Keratinocyte (primary cell): ENCODE data around the gene MRPL48. TPM values are rescaled to one million over a fixed set of nuclear protein-coding genes. Genes with fewer than 3 reads are reported as not detected.

Source experiments
- DNase-seq: peaks from one replicate; pipeline ENCODE4 v3.0.0-alpha.2; 2011; ENCODE audit warnings: low read depth, missing footprints, low spot score
- FAIRE-seq: peaks from 2 replicates; lab custom pipeline; 2011; peaks lifted over from hg19 to GRCh38; lab: Jason Lieb, UNC
- H2AFZ ChIP-seq: 2 replicates; pipeline ENCODE4 v1.6.0; 2012; ENCODE audit warnings: low read length, control low read depth, inconsistent platforms; ENCODE audit not compliant: control insufficient read depth
- H3K27ac ChIP-seq: 2 replicates; pipeline ENCODE4 v1.5.1; 2011; ENCODE audit warnings: low read length; ENCODE audit not compliant: control insufficient read depth, insufficient read depth
- H3K27me3 ChIP-seq: 3 replicates; pipeline ENCODE4 v1.6.0; 2011; ENCODE audit warnings: low read length; ENCODE audit not compliant: control insufficient read depth, insufficient read depth; ENCODE audit errors: extremely low read depth
- H3K36me3 ChIP-seq, 2 experiments: 2 replicates in 1 of 2; 3 replicates in 1 of 2; pipeline ENCODE4 v1.5.1; 2011; ENCODE audit warnings: low read length in 2 of 2, mild to moderate bottlenecking in 1 of 2; ENCODE audit not compliant: control insufficient read depth in 2 of 2, insufficient read depth in 2 of 2; ENCODE audit errors: extremely low read depth in 1 of 2
- H3K4me1 ChIP-seq: 3 replicates; pipeline ENCODE4 v1.5.1; 2011; ENCODE audit warnings: low read length; ENCODE audit not compliant: control insufficient read depth, insufficient read depth; ENCODE audit errors: extremely low read depth
- H3K4me2 ChIP-seq: 3 replicates; pipeline ENCODE4 v1.6.0; 2011; ENCODE audit warnings: low read depth, low read length; ENCODE audit not compliant: control insufficient read depth, insufficient read depth; ENCODE audit errors: extremely low read depth
- H3K4me3 ChIP-seq, 3 experiments: fragments of 200-600 bp in 1 of 3; sonication (generic) in 1 of 3; 2 replicates in 2 of 3; 3 replicates in 1 of 3; pipeline ENCODE4 v1.5.1; 2011 to 2016; ENCODE audit warnings: low read length in 3 of 3, mild to moderate bottlenecking in 3 of 3, control low read depth in 2 of 3, inconsistent platforms in 1 of 3, low read depth in 1 of 3, mixed read lengths in 1 of 3, mixed run types in 1 of 3, moderate library complexity in 1 of 3; ENCODE audit not compliant: control insufficient read depth in 2 of 3, insufficient read depth in 2 of 3; ENCODE audit errors: extremely low read depth in 1 of 3
- H3K79me2 ChIP-seq: 2 replicates; pipeline ENCODE4 v1.6.0; 2012; ENCODE audit warnings: low read length; ENCODE audit not compliant: control insufficient read depth, insufficient read depth
- H3K9ac ChIP-seq: 3 replicates; pipeline ENCODE4 v1.6.0; 2011; ENCODE audit warnings: low read length; ENCODE audit not compliant: control insufficient read depth, insufficient read depth; ENCODE audit errors: extremely low read depth
- H3K9me1 ChIP-seq: 3 replicates; pipeline ENCODE4 v1.6.0; 2011; ENCODE audit warnings: low read length; ENCODE audit not compliant: control insufficient read depth, insufficient read depth; ENCODE audit errors: extremely low read depth
- H3K9me3 ChIP-seq: 2 replicates; pipeline ENCODE4 v1.5.1; 2012; ENCODE audit warnings: low read depth, low read length; ENCODE audit not compliant: control insufficient read depth
- H4K20me1 ChIP-seq: 3 replicates; pipeline ENCODE4 v1.6.0; 2011; ENCODE audit warnings: low read length; ENCODE audit not compliant: control insufficient read depth, insufficient read depth; ENCODE audit errors: extremely low read depth
- CTCF ChIP-seq, 3 experiments: IDR thresholded peaks in 1 of 3; conservative IDR thresholded peaks in 1 of 3; optimal IDR thresholded peaks in 1 of 3; 2 replicates in 2 of 3; 3 replicates in 1 of 3; pipeline versions ENCODE3 to v1.5.1; 2011; ENCODE audit warnings: low read length in 3 of 3, mild to moderate bottlenecking in 3 of 3, moderate library complexity in 2 of 3, control low read depth in 1 of 3, inconsistent platforms in 1 of 3; ENCODE audit not compliant: insufficient read depth in 2 of 3; ENCODE audit errors: extremely low read depth in 1 of 3
- EZH2 ChIP-seq: IDR thresholded peaks from one replicate; pipeline ENCODE4 v1.6.1; 2012; ENCODE audit warnings: inconsistent platforms, mild to moderate bottlenecking, low read length, moderate library complexity
- dilution Hi-C: fragments of 300-500 bp; cut with MboI; formaldehyde crosslinking; loops from one replicate; pipeline ENCODE4 v1.7.0; 2020; ENCODE audit warnings: low sequenced_read_pairs; ENCODE audit not compliant: extremely low pct_ligation_motif_present
- polyA plus RNA-seq, 5 experiments: library from polyadenylated mRNA; depleted of rRNA in 3 of 5; stranded (reverse) in 3 of 5; stranded (forward) in 1 of 5; unstranded in 1 of 5; fragments of >200 nt; gene quantifications; 1 replicate in 1 of 5; 2 replicates in 3 of 5; 3 replicates in 1 of 5; pipeline versions ENCODE4 v1.2.1 to v1.2.3, GENCODE V29; 2011 to 2012; ENCODE audit warnings: missing spikeins in 2 of 5, low read depth in 1 of 5, low replicate concordance in 1 of 5

MRPL48 gene
- polyA plus RNA-seq, 1 donor (not counting 4 experiments of a cell fraction or from before 2014, with no cell fraction given) = 72.2 TPM

DNA sequence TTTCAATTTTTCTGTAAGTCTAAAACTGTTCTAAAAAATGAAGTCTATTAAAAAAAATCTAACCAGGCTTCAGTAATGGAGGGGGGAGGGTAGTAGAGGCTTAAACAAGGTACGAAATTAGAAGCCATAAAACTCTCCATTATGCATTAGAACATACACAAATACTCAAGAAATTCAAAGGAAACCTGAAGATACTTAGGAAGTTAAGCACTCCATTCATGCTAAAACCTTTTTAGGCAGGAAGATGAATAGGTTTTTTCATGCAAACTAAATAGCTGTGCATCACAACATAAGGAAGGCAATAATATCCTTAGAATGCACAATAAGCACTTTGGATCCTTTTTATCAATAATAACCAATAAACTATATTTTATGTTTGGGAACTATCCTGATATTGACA lies 29.2 kb upstream of the MRPL48 start:
- dilution Hi-C loops = no loop called here
- Histone ChIP-seq H3K36me3 (peaks cover 0 to 6% of the 10 kb centered on the region in 2 experiments), H3K9me1 (no peaks in the 10 kb centered on the region), H3K4me2 (peak overlapping the region; percentile 95), H2AFZ (no peak overlapping the region), H3K27me3 (no peaks in the 10 kb centered on the region), H3K4me3 (peak overlapping the region; percentile 88 to 98 (median 92)), H3K9ac (peak overlapping the region; percentile 79), H3K79me2 (peaks cover 72% of the 10 kb centered on the region), H3K27ac (peak overlapping the region; percentile 84), H3K4me1 (peaks cover 19% of the 10 kb centered on the region), H3K9me3 (no peaks in the 10 kb centered on the region), H4K20me1 (no peaks in the 10 kb centered on the region)
- no peak for TF ChIP-seq EZH2
- no peak for TF ChIP-seq CTCF (optimal IDR thresholded peaks at IDR 0.05 in 1 of 3, IDR thresholded peaks at IDR 0.05 in 1 of 3, conservative IDR thresholded peaks at IDR 0.05 in 1 of 3; ENCODE audit: extremely low read depth in 1 of 3, insufficient read depth in 2 of 3, low read length in 3 of 3)
- FAIRE-seq (no peak), DNase-seq (no peak)

- Histone ChIP-seq H3K4me2 (peak overlapping the region; percentile 95), H3K9me3 (no peaks in the 10 kb centered on the region), H3K79me2 (peaks cover 60% of the 10 kb centered on the region), H3K9ac (peak overlapping the region; percentile 79), H3K9me1 (no peaks in the 10 kb centered on the region), H3K36me3 (no peaks in the 10 kb centered on the region), H3K4me3 (peak overlapping the region; percentile 88 to 98 (median 92)), H3K27ac (peak overlapping the region; percentile 84), H3K27me3 (no peaks in the 10 kb centered on the region), H3K4me1 (peaks cover 19% of the 10 kb centered on the region), H2AFZ (no peak overlapping the region), H4K20me1 (no peaks in the 10 kb centered on the region)
- no peak for FAIRE-seq
- DNase-seq = no peak
- TF ChIP-seq CTCF (optimal IDR thresholded peaks at IDR 0.05 in 1 of 3, IDR thresholded peaks at IDR 0.05 in 1 of 3, conservative IDR thresholded peaks at IDR 0.05 in 1 of 3; ENCODE audit: extremely low read depth in 1 of 3, insufficient read depth in 2 of 3, low read length in 3 of 3) = no peak
- TF ChIP-seq EZH2 = no peak
- dilution Hi-C loops = no loop called here
Measured at GRCh38 chr11:73759610-73760134, 28.0 kb upstream of the MRPL48 start.
